Measurements from ENCODE around the gene B4GAT1. TPM values are rescaled to one million over a fixed set of nuclear protein-coding genes. Genes with fewer than 3 reads are reported as not detected.

B4GAT1 gene
- total and polyA plus RNA-seq, 4 donors, result 12.0 to 20.8 (median 17.6) TPM

GRCh38 chr11:66362481-66363147, 15.2 kb upstream of the B4GAT1 start:
- no peaks in the 10 kb centered on the region for H3K4me1 ChIP-seq (ENCODE audit: control insufficient read depth in 4 of 4, insufficient read depth in 4 of 4, low read length in 3 of 4)
- H3K36me3 ChIP-seq (ENCODE audit: control insufficient read depth in 4 of 4, insufficient read depth in 3 of 4, low read depth in 1 of 4, low read length in 3 of 4), result peaks cover 0 to 10% (median 4%) of the 10 kb centered on the region in 4 donors
- no peaks in the 10 kb centered on the region for H3K27me3 ChIP-seq (ENCODE audit: control insufficient read depth in 4 of 4, insufficient read depth in 4 of 4, low read length in 3 of 4)
- no peak overlapping the region for H3K4me3 ChIP-seq (ENCODE audit: low read depth in 1 of 3, low read length in 3 of 3)
- no peak for DNase-seq (ENCODE audit: low spot score)
- WGBS, result 85% methylated on average over 9 of the region's 9 CpGs
- TF ChIP-seq ATF3 (IDR thresholded peaks at IDR 0.05), result no peak
- no peak for TF ChIP-seq CTCF (IDR thresholded peaks at IDR 0.05; ENCODE audit: low read depth, low read length, missing input control)
- no peak for TF ChIP-seq NR2F2 (IDR thresholded peaks at IDR 0.05)
- no peak for TF ChIP-seq RXRA (IDR thresholded peaks at IDR 0.05)
- H3K9ac ChIP-seq (ENCODE audit: low read depth in 1 of 2, low read length in 2 of 2), result no peak overlapping the region
- no peaks in the 10 kb centered on the region for H3K9me3 ChIP-seq (ENCODE audit: control insufficient read depth in 4 of 4, low read length in 3 of 4)
- no peak overlapping the region for H3K27ac ChIP-seq (ENCODE audit: low read depth in 1 of 2, low read length in 2 of 2)

GRCh38 chr11:66361502-66361941, 14.1 kb upstream of the B4GAT1 start:
- 88% methylated on average over 6 of the region's 6 CpGs for WGBS
- Histone ChIP-seq H3K27me3 (ENCODE audit: control insufficient read depth in 4 of 4, insufficient read depth in 4 of 4, low read length in 3 of 4) (no peaks in the 10 kb centered on the region), H3K4me3 (ENCODE audit: low read depth in 1 of 3, low read length in 3 of 3) (no peak overlapping the region), H3K9ac (ENCODE audit: low read depth in 1 of 2, low read length in 2 of 2) (no peak overlapping the region), H3K4me1 (ENCODE audit: control insufficient read depth in 4 of 4, insufficient read depth in 4 of 4, low read length in 3 of 4) (no peaks in the 10 kb centered on the region), H3K9me3 (ENCODE audit: control insufficient read depth in 4 of 4, low read length in 3 of 4) (no peaks in the 10 kb centered on the region), H3K27ac (ENCODE audit: low read depth in 1 of 2, low read length in 2 of 2) (no peak overlapping the region), H3K36me3 (ENCODE audit: control insufficient read depth in 4 of 4, insufficient read depth in 3 of 4, low read depth in 1 of 4, low read length in 3 of 4) (peaks cover 0 to 10% (median 4%) of the 10 kb centered on the region in 4 donors)
- DNase-seq (ENCODE audit: low spot score), result no peak
- TF ChIP-seq SP1 (IDR thresholded peaks at IDR 0.05), result no peak

- Histone ChIP-seq H3K36me3 (ENCODE audit: control insufficient read depth in 4 of 4, insufficient read depth in 3 of 4, low read depth in 1 of 4, low read length in 3 of 4) (peaks cover 0 to 10% (median 4%) of the 10 kb centered on the region in 4 donors), H3K27ac (ENCODE audit: low read depth in 1 of 2, low read length in 2 of 2) (no peak overlapping the region), H3K4me1 (ENCODE audit: control insufficient read depth in 4 of 4, insufficient read depth in 4 of 4, low read length in 3 of 4) (no peaks in the 10 kb centered on the region), H3K4me3 (ENCODE audit: low read depth in 1 of 3, low read length in 3 of 3) (no peak overlapping the region), H3K9ac (ENCODE audit: low read depth in 1 of 2, low read length in 2 of 2) (no peak overlapping the region), H3K9me3 (ENCODE audit: control insufficient read depth in 4 of 4, low read length in 3 of 4) (no peaks in the 10 kb centered on the region), H3K27me3 (ENCODE audit: control insufficient read depth in 4 of 4, insufficient read depth in 4 of 4, low read length in 3 of 4) (no peaks in the 10 kb centered on the region)
- DNase-seq (ENCODE audit: low spot score), result no peak
- 96% methylated on average over 15 of the region's 15 CpGs for WGBS
- TF ChIP-seq GABPA (IDR thresholded peaks at IDR 0.05 in 1 of 2, conservative IDR thresholded peaks at IDR 0.05 in 1 of 2), result no peak
- TF ChIP-seq RAD21 (IDR thresholded peaks at IDR 0.05), result no peak
- no peak for TF ChIP-seq YY1 (IDR thresholded peaks at IDR 0.05)
- no peak for TF ChIP-seq SP1 (IDR thresholded peaks at IDR 0.05)
- no peak for TF ChIP-seq TAF1 (conservative IDR thresholded peaks at IDR 0.05)
- TF ChIP-seq MAX (IDR thresholded peaks at IDR 0.05), result no peak
- TF ChIP-seq REST (IDR thresholded peaks at IDR 0.05), result no peak
- no peak for TF ChIP-seq FOXA2 (IDR thresholded peaks at IDR 0.05)
- no peak for TF ChIP-seq JUND (IDR thresholded peaks at IDR 0.05)
- TF ChIP-seq CTCF (IDR thresholded peaks at IDR 0.05; ENCODE audit: low read depth, low read length, missing input control), result no peak
- no peak for TF ChIP-seq HNF4G (IDR thresholded peaks at IDR 0.05)
- TF ChIP-seq NR2F2 (IDR thresholded peaks at IDR 0.05), result no peak
- no peak for TF ChIP-seq RXRA (IDR thresholded peaks at IDR 0.05)
- no peak for TF ChIP-seq EGR1 (IDR thresholded peaks at IDR 0.05; ENCODE audit: low read depth in 2 of 2)
Observed at GRCh38 chr11:66360406-66361073, 13.1 kb upstream of the B4GAT1 start.

All from liver (tissue), 9 donors.